H1 (cell line): Measurements from ENCODE around the gene RIC8A.

Experiments used
- BRCA1 ChIP-seq: IDR thresholded peaks from 2 replicates; pipeline ENCODE4 v1.6.1; 2012; ENCODE audit warnings: low read depth, low read length, improper control_type of control experiment
- CHD2 ChIP-seq: IDR thresholded peaks from 2 replicates; pipeline ENCODE4 v1.6.1; 2012; ENCODE audit warnings: low read length, improper control_type of control experiment
- CTBP2 ChIP-seq: IDR thresholded peaks from 2 replicates; pipeline ENCODE4 v1.7.0; 2011; ENCODE audit warnings: borderline replicate concordance, mild to moderate bottlenecking, moderate library complexity, mixed read lengths, low read length; ENCODE audit not compliant: insufficient read depth, insufficient read length
- EZH2 ChIP-seq: fragments of 200-600 bp; sonication (generic); IDR thresholded peaks from 2 replicates; pipeline ENCODE4 v1.7.1; 2012; ENCODE audit warnings: low read depth, mild to moderate bottlenecking, moderate library complexity, low read length, inconsistent platforms; ENCODE audit not compliant: severe bottlenecking
- HDAC2 ChIP-seq, 2 experiments: fragments of 300-600 bp in 1 of 2; sonication (generic) in 1 of 2; IDR thresholded peaks; 2 replicates each; pipeline ENCODE4 v1.6.1; 2011 to 2012; ENCODE audit warnings: low read depth in 2 of 2, low read length in 2 of 2, mild to moderate bottlenecking in 2 of 2, moderate library complexity in 2 of 2, borderline replicate concordance in 1 of 2, inconsistent platforms in 1 of 2
- POLR2A ChIP-seq, 2 experiments: IDR thresholded peaks; 1 replicate in 1 of 2; 2 replicates in 1 of 2; pipeline ENCODE4 v1.6.1; 2011; ENCODE audit warnings: low read depth in 2 of 2, low read length in 2 of 2, mild to moderate bottlenecking in 2 of 2; ENCODE audit errors: control extremely low read depth in 1 of 2
- SP2 ChIP-seq: IDR thresholded peaks from 2 replicates; pipeline ENCODE4 v1.6.1; 2012; ENCODE audit warnings: mild to moderate bottlenecking, low read length, inconsistent platforms
- TAF1 ChIP-seq: IDR thresholded peaks from 2 replicates; pipeline ENCODE4 v1.6.1; 2011; ENCODE audit warnings: mild to moderate bottlenecking, low read depth, low read length
- TEAD4 ChIP-seq: IDR thresholded peaks from 2 replicates; pipeline ENCODE4 v1.6.1; 2012; ENCODE audit warnings: low read depth, low read length, inconsistent platforms, mixed read lengths
- YY1 ChIP-seq: IDR thresholded peaks from 2 replicates; pipeline ENCODE4 v1.6.1; 2011; ENCODE audit warnings: low read depth, mild to moderate bottlenecking, low read length
- TF ChIP-seq, protein P1 (sequence below), 3 experiments: IDR thresholded peaks; 1 replicate in 2 of 3; 2 replicates in 1 of 3; pipeline versions ENCODE4 v1.5.1 to v1.6.1; 2011; ENCODE audit warnings: low read length in 3 of 3, mild to moderate bottlenecking in 3 of 3, inconsistent platforms in 2 of 3, low read depth in 1 of 3, moderate library complexity in 1 of 3; ENCODE audit not compliant: insufficient read depth in 1 of 3; ENCODE audit errors: control extremely low read depth in 1 of 3

DNA sequence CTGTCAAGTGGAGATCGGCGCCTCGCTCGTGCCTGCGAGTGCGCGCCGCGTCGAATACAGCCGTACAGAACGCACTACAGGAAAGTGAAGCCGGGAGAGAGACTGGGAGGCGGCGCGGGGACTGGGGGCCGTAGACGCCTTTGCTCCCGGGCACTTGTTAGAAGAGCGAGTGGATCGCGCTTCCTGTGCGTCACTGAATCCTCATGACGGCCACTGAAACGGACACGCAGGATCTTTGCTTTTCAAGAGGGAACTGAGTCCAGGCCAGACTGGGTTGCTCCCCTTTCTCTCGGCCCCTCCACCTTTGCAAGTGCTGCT lies 314 bp downstream of the RIC8A start:
- TF ChIP-seq CTBP2, result no peak
- no peak for TF ChIP-seq HDAC2 (IDR thresholded peaks at IDR 0.05; ENCODE audit: borderline replicate concordance in 1 of 2, low read depth in 2 of 2, low read length in 2 of 2)
- TF ChIP-seq, protein P1, sequence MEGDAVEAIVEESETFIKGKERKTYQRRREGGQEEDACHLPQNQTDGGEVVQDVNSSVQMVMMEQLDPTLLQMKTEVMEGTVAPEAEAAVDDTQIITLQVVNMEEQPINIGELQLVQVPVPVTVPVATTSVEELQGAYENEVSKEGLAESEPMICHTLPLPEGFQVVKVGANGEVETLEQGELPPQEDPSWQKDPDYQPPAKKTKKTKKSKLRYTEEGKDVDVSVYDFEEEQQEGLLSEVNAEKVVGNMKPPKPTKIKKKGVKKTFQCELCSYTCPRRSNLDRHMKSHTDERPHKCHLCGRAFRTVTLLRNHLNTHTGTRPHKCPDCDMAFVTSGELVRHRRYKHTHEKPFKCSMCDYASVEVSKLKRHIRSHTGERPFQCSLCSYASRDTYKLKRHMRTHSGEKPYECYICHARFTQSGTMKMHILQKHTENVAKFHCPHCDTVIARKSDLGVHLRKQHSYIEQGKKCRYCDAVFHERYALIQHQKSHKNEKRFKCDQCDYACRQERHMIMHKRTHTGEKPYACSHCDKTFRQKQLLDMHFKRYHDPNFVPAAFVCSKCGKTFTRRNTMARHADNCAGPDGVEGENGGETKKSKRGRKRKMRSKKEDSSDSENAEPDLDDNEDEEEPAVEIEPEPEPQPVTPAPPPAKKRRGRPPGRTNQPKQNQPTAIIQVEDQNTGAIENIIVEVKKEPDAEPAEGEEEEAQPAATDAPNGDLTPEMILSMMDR (IDR thresholded peaks at IDR 0.05; ENCODE audit: control extremely low read depth in 1 of 3, insufficient read depth in 1 of 3, low read depth in 1 of 3, low read length in 3 of 3), result no peak
- TF ChIP-seq TEAD4, result no peak
- TF ChIP-seq CHD2, result no peak
- 0 out of 3 replicates have a peak, but pooled peaks of 1 of the 2 experiments have one; percentile 49 for TF ChIP-seq POLR2A (IDR thresholded peaks at IDR 0.05; ENCODE audit: control extremely low read depth in 1 of 2, low read depth in 2 of 2, low read length in 2 of 2)
- TF ChIP-seq BRCA1, result no peak
- TF ChIP-seq YY1, result no peak
- no peak; the same call in 1 of the 2 replicates for TF ChIP-seq TAF1
- TF ChIP-seq SP2, result no peak
- TF ChIP-seq EZH2, result no peak
